GM20431 (cell line): ENCODE results near the gene PRR3.
"Not testable (repeated sequence)": the region's sequence is repeated elsewhere in the genome, so short reads cannot be mapped to it uniquely, and the experiment has no call there.

ENCODE experiments used
- in situ Hi-C: fragments of 300-500 bp; cut with MseI, MboI; formaldehyde crosslinking; loops from one replicate; pipeline ENCODE4 v1.15.0; 2020; ENCODE audit warnings: low sequenced_read_pairs; ENCODE audit not compliant: unreplicated experiment

PRR3 gene

GRCh38 chr6:30556906-30557682 is at the start of gene PRR3:
TSS of gene PRR3 (plus strand) at chr6:30557295. CDS start at chr6:30557345, 50 bp downstream.
- in situ Hi-C loops = no loop called here

- in situ Hi-C loops = no loop called here
Measured at GRCh38 chr6:30507849-30508827, 49.0 kb upstream of the PRR3 start.

- in situ Hi-C loops = no loop called here
Measured at GRCh38 chr6:30508890-30509736, 48.0 kb upstream of the PRR3 start.

DNA sequence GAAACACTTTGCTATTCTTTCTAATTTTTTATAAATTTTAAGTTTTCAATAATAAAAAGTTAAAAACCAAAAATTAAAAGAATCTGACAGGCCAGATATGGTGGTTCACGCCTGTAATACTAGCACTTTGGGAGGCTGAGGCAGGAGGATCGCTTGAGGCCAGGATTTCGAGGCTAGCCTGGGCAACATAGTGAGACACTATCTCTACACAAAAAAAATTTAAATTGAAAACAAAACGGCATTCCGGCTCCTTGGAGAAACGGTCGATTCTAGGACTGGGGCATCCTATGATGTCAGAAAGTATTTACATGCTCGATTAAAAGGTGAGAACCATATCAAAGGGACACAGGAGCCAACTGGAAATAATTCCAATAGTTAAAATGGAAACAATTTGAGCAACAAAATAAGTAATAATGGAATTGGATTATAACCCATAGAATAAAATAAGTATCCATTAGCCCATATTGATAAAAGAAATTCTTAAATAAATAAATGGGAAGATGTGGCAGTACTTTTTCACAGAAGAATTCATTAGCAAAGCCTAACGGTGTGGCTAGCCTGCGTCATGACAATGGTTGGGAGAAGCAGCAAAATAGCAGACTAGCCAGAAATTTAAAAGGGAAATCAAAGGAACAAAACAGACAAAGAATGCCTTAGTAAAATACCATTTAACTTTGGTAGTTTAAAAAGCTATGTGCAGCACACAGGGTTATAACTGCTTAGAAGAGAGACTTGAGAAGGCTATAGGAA is 46.5 kb upstream of the PRR3 start:
- in situ Hi-C loops = no loop called here

GRCh38 chr6:30511169-30511546 is 45.9 kb upstream of the PRR3 start:
- in situ Hi-C loops = no loop called here

DNA sequence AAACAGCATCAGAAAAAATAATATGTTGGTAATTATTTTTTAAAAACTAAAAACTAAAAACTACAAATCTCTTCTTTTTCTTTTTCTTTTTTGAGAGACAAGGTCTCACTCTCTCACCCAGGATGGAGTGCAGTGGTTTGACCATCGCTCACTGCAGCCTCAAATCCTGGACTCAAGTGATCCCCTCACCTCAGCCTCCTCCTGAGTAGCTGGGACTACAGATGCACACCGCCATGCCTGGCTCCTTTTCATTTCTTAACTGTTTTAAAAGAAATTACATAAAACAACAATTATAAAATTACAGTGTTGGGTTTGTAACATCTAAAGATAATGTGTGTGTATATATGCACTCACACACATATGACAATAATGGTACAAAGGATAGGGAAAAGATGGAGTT is 43.6 kb upstream of the PRR3 start:
- in situ Hi-C loops = no loop called here

- in situ Hi-C loops = no loop called here
Measured at GRCh38 chr6:30515106-30515505, 42.0 kb upstream of the PRR3 start.

DNA sequence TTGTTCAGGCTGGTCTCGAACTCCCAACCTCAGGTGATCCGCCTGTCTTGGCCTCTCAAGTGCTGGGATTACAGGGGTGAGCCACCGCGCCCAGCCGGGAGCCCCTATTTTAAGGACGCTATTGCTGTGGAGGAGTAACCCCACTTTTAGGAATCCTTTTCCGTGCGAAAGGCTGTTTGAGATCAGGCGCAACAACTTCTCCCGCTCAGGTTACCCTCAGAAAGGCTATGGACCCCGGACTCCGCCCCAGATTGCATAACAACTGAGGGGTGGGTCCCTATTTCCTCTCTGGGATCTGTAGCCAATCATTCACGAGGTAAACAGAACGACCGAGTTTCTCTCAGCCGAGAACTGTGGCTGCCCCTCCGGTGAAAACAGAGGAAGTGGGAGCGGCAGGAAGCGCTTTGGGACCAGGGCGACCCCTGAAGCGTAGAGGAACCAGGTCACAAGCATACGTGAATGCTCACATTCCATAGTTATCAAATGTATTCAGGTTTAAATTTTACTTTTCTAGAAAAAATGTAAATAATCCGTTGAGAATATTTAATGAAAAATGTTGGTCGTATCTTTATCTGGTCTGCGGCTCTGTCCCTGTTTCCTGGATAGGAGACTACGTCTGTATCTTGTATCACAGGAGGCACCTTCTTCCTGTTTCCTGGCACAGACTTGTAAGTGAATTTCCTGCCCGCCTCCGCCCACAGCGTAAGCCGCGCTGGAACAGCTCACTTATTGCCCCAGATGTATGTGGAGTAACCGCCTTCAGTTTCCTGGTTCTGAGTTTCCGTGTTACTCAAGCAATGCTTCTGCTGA is 40.9 kb upstream of the PRR3 start:
- in situ Hi-C loops = no loop called here

- in situ Hi-C loops = not testable (repeated sequence)
Measured at GRCh38 chr6:30516754-30517076, 40.4 kb upstream of the PRR3 start.

GRCh38 chr6:30517767-30518504 is 39.2 kb upstream of the PRR3 start:
- in situ Hi-C loops = not testable (repeated sequence)

DNA sequence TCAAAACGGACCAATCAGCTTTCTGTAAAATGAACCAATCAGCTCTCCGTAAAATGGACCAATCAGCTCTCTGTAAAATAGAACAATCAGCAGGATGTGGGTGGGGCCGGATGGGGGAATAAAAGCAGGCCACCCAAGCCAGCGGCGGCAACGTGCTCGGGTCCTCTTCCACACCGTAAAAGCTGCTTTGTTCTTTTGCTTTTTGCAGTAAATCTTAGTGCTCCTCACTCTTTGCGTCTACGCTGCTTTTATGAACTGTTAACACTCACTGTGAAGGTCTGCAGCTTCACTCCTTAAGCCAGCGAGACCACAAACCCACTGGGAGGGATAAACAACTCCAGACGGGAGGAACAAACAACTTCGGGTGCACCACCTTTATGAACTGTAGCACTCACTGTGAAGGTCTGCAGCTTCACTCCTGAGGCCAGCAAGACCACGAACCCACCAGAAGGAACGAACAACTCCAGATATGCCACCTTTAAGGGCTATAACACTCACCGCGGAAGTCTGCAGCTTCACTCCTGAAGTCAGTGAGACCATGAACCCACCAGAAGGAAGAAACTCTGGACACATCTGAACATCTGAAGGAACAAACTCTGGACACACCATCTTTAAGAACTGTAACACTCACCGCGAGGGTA is 38.5 kb upstream of the PRR3 start:
- in situ Hi-C loops = not testable (repeated sequence)

- in situ Hi-C loops = no loop called here
Measured at GRCh38 chr6:30520522-30520921, 36.6 kb upstream of the PRR3 start.

DNA sequence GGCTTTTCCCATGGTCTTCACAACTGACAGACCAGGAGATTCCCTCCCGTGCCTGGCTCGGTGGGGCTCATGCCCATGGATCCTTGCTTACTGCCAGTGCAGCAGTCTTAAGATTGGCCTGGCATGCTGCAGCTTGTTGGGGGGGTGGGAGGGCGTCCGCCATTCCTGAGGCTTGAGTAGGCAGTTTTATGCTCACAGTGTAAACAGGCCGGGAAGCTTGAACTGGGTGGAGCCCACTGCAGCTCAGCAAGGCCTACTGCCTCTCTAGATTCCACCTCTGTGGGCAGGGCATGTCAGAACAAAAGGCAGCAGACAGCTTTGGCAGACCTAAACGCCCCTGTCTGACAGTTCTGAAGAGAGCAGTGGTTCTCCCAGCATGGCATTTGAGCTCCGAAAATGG is 36.0 kb upstream of the PRR3 start:
- in situ Hi-C loops = not testable (repeated sequence)

- in situ Hi-C loops = not testable (repeated sequence)
Measured at GRCh38 chr6:30521952-30522351, 35.1 kb upstream of the PRR3 start.

DNA sequence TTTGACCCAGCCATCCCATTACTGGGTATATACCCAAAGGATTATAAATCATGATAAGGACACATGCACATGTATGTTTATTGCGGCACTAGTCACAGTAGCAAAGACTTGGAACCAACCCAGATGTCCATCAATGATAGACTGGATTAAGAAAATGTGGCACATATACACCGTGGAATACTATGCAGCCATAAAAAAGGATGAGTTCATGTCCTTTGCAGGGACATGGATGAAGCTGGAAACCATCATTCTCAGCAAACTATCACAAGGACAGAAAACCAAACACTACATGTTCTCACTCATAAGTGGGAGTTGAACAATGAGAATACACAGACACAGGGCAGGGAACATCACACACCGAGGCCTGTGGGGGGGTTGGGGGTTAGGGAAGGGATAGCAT is 30.7 kb upstream of the PRR3 start:
- in situ Hi-C loops = not testable (repeated sequence)

DNA sequence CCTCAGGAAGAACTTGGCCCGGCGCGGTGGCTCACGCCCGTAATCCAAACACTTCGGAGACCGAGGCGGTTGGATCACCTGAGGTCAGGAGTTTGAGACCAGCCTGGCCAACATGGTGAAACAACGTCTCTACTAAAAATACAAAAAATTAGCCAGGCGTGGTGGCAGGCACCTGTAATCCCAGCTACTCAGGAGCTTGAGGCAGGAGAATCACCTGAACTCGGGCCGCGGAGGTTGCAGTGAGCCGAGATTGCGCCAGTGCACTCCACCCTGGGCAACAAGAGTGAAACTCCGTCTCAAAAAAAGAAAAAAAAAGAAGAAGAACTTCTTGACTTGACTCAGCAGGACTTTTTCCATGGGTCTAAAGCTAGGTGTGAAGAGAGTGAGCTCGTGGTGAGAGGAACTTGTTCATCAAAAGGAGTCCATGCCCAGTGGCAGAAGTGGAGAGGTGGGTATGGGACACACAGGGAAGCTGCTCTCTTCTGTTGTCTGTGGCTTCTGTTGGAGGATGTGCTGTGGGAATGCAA is 27.7 kb upstream of the PRR3 start:
- in situ Hi-C loops = not testable (repeated sequence)

DNA sequence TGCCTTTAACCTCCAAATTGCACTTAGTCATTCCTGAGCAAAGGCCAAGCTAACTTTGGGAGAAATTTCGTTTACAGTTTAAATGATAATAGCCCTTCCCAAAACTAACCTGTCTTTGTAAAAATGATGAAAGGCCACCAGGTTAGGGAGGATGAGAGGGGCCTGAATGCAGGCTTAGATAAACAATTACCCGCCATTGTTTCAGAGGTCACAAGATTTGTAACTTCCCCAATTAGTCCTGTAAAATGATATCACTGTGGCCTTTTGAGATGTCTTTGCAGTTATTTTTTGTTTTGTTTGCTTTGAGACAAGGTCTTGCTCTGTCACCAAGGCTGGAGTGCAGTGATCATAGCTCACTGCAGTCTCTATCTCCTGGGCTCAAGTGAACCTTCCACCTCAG is 27.1 kb upstream of the PRR3 start:
- in situ Hi-C loops = no loop called here
